Measurements from ENCODE around the gene RNF113A.
"Not testable (repeated sequence)": the region's sequence is repeated elsewhere in the genome, so short reads cannot be mapped to it uniquely, and the experiment has no call there.

RNF113A gene

DNA sequence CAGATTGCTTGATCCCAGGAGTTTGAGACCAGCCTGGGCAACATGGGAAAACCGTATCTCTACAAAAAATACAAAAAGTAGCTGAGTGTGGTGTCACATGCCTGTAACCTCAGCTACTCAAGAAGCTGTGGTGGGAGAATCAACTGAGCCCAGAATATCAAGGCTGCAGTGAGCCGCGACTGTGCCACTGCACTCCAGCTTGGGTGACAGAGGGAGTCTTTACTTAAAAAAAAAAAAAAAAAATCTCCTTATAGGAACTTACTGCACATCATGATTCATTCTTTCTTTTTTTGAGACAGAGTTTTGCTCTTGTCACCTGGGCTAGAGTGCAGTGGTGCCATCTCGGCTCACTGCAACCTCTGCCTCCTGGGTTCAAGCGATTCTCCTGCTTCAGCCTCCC is 43.1 kb downstream of the RNF113A start:
- DNase-seq (ENCODE audit: low read depth in 2 of 2): no peak
- H3K4me3 ChIP-seq (replicated peaks in 1 of 2; ENCODE audit: low read depth in 2 of 2, low read length in 2 of 2): no peak overlapping the region
- TF ChIP-seq, protein P1, sequence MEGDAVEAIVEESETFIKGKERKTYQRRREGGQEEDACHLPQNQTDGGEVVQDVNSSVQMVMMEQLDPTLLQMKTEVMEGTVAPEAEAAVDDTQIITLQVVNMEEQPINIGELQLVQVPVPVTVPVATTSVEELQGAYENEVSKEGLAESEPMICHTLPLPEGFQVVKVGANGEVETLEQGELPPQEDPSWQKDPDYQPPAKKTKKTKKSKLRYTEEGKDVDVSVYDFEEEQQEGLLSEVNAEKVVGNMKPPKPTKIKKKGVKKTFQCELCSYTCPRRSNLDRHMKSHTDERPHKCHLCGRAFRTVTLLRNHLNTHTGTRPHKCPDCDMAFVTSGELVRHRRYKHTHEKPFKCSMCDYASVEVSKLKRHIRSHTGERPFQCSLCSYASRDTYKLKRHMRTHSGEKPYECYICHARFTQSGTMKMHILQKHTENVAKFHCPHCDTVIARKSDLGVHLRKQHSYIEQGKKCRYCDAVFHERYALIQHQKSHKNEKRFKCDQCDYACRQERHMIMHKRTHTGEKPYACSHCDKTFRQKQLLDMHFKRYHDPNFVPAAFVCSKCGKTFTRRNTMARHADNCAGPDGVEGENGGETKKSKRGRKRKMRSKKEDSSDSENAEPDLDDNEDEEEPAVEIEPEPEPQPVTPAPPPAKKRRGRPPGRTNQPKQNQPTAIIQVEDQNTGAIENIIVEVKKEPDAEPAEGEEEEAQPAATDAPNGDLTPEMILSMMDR (IDR thresholded peaks at IDR 0.05; ENCODE audit: low read depth, low read length): no peak

DNA sequence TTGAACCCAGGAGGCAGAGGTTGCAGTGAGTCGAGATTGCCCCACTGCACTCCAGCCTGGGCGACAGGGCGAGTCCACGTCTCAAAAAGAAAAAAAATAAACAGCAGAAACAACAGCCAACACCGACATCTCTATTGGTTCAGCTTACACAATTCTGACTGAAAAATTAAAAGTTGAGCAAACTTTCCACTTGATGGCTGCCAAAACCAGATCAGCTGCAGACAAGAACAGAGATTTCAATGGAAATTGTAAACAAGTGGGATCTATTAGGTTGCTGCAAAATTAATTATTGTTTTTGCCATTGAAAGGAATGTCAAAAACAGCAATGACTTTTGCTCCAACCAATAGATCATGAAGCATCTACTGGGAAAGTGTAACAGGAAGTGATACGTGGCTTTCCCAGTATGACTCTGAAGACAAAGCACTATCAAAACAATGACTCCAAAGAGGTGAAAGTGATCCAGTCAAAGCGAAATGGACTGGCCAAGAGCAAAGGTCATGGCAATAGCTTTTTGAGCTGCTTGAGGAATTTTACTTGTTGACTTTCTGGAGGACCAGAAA is 45.1 kb downstream of the RNF113A start:
- no peak overlapping the region for H3K4me3 ChIP-seq (replicated peaks in 1 of 2; ENCODE audit: low read depth in 2 of 2, low read length in 2 of 2)
- peak; percentile 18 to 57 for DNase-seq (ENCODE audit: low read depth in 2 of 2)
- TF ChIP-seq, protein P1 (IDR thresholded peaks at IDR 0.05; ENCODE audit: low read depth, low read length): no peak

GRCh38 chrX:119824221-119824620 is 47.3 kb downstream of the RNF113A start:
- not testable (repeated sequence) for H3K4me3 ChIP-seq (replicated peaks in 1 of 2; ENCODE audit: low read depth in 2 of 2, low read length in 2 of 2); DNase-seq (ENCODE audit: low read depth in 2 of 2)

- DNase-seq (ENCODE audit: low read depth in 2 of 2): peak in 1 of 2 donors; percentile 33
- not testable (repeated sequence) for H3K4me3 ChIP-seq (replicated peaks in 1 of 2; ENCODE audit: low read depth in 2 of 2, low read length in 2 of 2)
These were observed 49.8 kb downstream of the RNF113A start for GRCh38 chrX:119821703-119822102.

Data from cardiac fibroblast (primary cell).